ENCODE results near the gene UBAP2. TPM values are rescaled to one million over a fixed set of nuclear protein-coding genes. Genes with fewer than 3 reads are reported as not detected.

UBAP2 gene
- polyA plus RNA-seq, 10 donors, result 42.7 to 81.4 (median 62.7) TPM

DNA sequence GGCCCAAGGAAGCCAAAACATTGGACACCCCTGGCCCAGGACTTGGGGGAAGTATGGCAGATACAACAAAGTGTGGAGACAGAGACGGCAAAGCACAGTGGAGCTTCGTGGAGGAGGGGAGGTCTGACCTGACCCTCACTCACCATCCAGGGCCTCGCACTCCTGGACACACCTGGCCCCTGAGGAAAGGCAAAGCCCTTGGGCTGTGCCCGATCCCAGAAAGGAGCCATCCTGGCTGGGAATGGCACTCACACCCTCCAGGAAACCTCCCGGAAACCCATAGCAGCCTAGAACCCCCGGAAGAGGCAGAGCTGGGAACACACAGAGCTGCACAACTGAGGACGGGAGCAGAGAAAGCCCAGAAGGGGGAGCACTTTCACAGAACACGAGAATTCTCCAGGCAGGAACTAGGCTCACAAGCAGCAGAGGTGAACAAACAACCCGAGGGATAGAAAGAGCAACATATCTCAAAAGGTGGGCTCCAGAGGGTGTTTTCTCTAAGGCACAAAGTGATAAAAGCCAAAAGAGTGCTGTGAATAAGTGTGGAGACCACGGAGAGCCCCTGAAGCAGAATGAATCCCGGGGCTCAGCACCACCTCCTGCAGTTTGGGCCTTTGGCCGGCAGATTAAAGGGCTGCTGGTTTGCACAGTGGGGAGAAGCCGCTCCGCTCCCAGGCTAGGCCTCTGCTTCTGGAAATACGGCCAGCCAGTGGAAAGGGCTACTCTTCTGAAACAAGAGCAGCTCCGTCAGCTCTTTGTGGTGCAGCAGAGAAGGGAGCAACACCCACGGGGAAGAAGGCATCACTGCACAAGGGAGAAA lies 123.5 kb downstream of the UBAP2 start:
- peak; percentile 16 to 66 (median 24) for DNase-seq

DNA sequence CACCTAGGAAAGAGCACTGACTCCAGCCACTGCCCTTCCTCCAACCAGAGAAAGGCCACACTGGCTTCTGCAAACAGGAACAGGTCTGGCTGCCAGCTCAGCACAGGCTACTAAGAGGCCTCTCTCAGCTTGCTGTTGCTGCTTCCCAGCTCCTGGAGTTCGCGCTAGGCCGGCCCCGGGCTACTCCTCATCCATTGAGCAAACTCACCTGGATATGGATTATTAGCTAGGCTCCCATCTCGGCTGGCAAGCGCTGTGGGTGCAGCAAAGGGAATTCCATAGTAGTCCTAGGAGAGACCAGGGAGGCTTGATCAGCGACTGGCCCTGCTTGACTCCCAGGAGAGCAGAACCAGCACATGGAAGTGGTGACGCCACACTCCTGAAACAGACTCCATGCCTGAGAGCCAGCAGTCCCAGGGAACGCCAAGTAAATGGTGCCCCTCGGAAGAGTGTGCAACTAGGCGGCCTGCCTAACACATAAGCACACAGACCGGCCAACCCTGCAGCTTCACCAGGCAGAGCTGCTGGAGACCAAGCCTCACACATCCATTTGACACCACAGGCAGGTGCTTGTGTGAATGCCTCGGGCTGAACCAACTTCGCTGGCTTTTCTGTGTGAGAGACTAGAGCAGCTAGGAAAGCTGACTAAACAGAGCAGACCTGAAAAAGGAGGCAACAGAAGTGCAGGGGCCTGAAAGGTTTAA lies 124.5 kb downstream of the UBAP2 start:
- no peak for DNase-seq

- no peak for DNase-seq
Measured at GRCh38 chr9:33923079-33923478, 125.6 kb downstream of the UBAP2 start.

GRCh38 chr9:33921967-33922895 lies 126.5 kb downstream of the UBAP2 start:
- no peak for DNase-seq

- no peak for DNase-seq
Measured at GRCh38 chr9:33919276-33919897, 129.3 kb downstream of the UBAP2 start.

DNA sequence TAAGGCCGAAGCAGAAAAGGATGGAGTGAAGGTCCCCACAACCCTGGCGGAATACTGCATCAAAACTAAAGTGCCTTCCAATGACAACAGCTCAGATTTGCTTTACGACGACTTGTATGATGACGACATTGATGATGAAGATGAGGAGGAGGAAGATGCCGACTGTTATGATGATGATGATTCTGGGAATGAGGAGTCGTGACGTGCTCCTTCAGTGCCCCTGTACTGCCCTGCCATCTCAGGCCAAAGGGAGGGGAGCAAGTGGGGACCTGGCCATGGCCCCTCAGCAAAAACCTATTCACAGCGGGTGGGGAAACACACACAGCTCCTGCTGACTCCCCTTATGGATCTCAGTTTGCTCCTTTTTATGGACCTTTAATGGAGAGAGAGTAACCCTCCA lies 131.7 kb downstream of the UBAP2 start:
- no peak for DNase-seq

DNA sequence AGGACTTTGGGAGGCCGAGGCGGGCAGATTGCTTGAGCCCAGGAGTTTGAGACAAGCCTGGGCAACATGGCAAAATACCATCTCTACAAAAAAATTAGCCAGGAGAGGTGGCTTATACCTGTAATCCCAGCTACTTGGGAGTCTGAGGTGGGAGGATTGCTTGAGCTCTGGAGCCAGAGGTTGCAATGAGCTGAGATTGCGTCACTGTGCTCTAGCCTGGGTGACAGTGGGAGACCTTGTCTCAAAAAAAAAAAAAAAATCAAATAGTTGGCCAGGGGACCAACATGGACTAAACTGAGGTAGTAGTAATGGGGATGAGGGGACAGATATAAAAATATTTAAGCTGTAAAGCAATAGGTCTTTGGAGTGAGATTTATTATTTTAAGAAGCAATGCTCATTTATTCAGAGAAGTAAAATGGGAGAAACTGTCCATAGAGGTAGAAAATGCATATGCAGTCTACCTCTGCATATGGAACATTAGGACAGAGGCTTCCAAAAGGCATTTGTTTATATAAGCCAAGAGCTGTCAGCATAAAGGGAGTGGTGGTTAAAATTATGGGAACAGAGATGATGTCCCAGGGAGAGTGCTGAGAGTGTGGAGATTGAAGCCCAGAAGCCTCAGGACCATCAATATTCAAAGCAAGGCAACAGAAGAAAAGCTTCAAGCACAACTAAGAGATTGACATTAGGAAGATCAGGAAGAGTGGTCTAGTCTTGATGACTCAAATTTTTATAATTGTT lies 133.6 kb downstream of the UBAP2 start:
- no peak for DNase-seq

GRCh38 chr9:33913541-33913940 lies 135.1 kb downstream of the UBAP2 start:
- no peak for DNase-seq

DNA sequence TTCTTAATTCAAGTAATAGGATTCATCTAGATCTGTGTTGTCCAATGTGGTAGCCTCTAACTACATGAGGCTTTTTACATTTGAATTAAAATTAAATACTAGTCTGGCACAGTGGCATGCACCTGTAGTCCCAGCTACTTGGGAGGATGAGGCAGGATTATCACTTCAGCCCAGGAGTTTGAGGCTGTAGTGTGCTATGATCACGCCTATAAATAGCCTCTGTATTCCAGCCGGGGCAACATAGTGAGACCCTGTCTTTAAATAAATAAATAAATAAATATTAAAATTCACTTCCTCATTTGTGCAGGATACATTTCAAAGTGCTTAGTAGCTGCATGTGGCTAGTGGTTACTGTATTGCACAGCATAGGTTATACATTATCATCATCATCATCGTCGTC lies 139.9 kb downstream of the UBAP2 start:
- DNase-seq, result no peak

GRCh38 chr9:33908114-33908513 lies 140.6 kb downstream of the UBAP2 start:
- no peak for DNase-seq

- DNase-seq, result no peak
Measured at GRCh38 chr9:33907347-33907746, 141.3 kb downstream of the UBAP2 start.

DNA sequence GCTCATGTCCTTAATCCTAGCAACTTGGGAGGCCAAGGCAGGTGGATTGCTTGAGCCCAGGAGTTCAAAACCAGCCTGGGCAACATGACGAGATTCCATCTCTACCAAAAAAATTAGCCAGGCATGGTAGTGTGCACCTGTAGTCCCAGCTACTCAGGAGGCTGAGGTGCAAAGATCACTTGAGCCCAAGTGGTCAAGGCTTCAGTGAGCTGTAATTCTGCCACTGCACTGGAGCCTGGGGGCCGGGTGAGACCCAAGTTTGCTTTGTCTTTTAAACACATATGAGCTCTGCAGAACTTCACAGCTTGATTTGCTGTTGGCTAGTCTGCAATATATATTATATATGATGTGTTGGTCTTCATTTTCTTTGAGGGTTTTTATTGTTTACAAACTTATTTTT lies 141.9 kb downstream of the UBAP2 start:
- DNase-seq, result no peak

DNA sequence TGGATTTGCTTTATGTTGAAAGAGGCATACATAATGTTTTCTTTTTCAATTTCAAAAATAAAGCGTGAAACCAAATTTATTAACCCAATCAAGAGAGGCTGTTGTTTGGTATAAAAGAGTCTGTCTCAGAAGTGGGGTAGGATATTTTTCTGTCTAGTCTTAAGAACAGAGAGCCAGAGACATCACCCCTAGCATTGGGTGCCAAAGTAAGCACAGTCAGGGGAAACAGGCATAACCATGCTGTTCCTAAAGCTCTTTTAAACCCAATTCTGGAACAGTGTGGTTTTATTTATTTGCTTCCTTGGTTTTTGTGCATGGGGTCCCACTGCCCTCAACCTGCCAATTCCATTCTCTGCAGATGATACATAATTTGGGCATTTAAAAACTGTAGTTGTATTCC lies 143.6 kb downstream of the UBAP2 start:
- no peak for DNase-seq

GRCh38 chr9:33903157-33903780 lies 145.4 kb downstream of the UBAP2 start:
- no peak for DNase-seq

GRCh38 chr9:33894316-33894715 lies 154.4 kb downstream of the UBAP2 start:
- no peak for DNase-seq

DNA sequence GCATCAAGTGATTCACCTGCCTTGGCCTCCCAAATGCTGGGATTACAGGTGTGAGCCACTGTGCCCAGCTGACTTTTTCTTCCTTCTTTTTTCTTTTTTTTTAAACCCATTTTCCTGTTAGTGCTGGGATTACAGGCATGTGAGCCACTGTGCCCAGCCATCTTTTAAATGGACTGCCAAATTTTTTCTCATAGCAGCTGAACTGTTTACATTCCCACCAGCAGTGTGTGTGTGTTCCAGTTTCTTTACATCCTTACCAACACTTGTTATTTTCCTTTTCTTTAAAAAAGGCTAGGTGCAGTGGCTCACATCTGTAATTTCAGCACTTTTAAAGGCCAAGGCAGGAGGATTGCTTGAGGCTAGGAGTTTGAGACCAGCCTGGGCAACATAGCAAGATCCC lies 154.8 kb downstream of the UBAP2 start:
- no peak for DNase-seq

- DNase-seq, result no peak
Measured at GRCh38 chr9:33885948-33886347, 162.7 kb downstream of the UBAP2 start.

- peak; percentile 32 to 72 (median 55) for DNase-seq
Measured at GRCh38 chr9:33884856-33885701, 163.6 kb downstream of the UBAP2 start.

- no peak for DNase-seq
Measured at GRCh38 chr9:33881635-33882034, 167.1 kb downstream of the UBAP2 start.
